ENCODE measurements around the gene SAMD7. TPM values are rescaled to one million over a fixed set of nuclear protein-coding genes. Genes with fewer than 3 reads are reported as not detected.

SAMD7 gene
- total and polyA plus RNA-seq, 2 of the 13 experiments (the other 11 are each of a cell fraction or from before 2014, with no cell fraction given): not detected

DNA sequence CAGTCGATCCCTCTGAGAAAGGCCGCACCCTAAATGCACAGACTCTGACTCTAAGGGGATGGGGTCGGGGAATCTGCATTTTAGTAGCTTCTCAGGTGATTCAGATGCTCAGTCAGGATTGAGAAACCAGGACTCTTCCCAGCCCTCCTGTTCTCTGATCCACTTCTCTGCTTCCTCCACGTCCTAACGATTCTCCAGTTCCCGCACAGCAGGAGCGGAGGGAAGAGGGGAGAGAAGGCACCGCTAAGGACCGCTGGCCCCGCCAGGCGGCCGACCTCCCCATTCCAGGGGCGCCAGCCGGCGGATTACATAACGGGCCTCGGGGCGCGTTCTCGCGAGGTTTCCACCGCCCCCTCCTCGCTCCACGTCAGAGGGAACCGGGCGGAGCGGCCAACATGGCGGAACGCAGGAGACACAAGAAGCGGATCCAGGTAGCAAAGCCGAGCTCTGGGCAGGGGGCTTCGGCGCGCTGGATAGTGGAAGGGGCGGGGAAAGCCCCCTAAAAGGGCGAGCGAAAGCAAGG is 55.1 kb downstream of the SAMD7 start, which contains the start of gene SEC62:
Gene SEC62, plus strand, starts transcription at position 380 of the 523 bp plus-strand sequence. Its CDS starts 16 bp downstream, at position 396.
- ChIA-PET POLR2A (interaction anchor here (1.2 to 2.0 kb wide), 4 partner anchors 11 to 202 kb away, joined by 4 to 16 read pairs (median 6); partner anchors contain the start of gene TERC), CTCF (ENCODE audit: low intra/inter-chr PET ratio, low total read pairs) (no interaction called here)
- Histone ChIP-seq H3K4me2 (ENCODE audit: low read depth, low read length) (peak within 1 kb of the TSS; percentile 99), H4K20me1 (ENCODE audit: insufficient read depth, low read length) (peaks cover 30% of the 10 kb centered on the region; the same call in 1 of the 2 replicates), H3K4me1 (ENCODE audit: insufficient read depth, low read length) (peaks cover 40% of the 10 kb centered on the region), H3K36me3 (replicated peaks in 1 of 2; ENCODE audit: control insufficient read depth in 1 of 2, insufficient read depth in 2 of 2, low read length in 2 of 2) (peaks cover 2 to 18% of the 10 kb centered on the region in 2 experiments; a peak in 2 of 5 replicates), H3K9ac (ENCODE audit: insufficient read depth, low read depth, low read length) (peak within 1 kb of the TSS; percentile 94), H3K9me3 (ENCODE audit: low read length) (no peaks in the 10 kb centered on the region), H3K27me3 (ENCODE audit: control insufficient read depth in 1 of 2, insufficient read depth in 2 of 2, low read length in 2 of 2) (peaks cover 0 to 5% of the 10 kb centered on the region in 2 experiments; a peak in 1 of 5 replicates), H3K4me3 (replicated peaks in 1 of 3; ENCODE audit: insufficient read depth in 1 of 3, low read depth in 2 of 3, low read length in 3 of 3) (peak within 1 kb of the TSS; percentile 75 to 99 (median 95)), H3K27ac (ENCODE audit: extremely low read length, insufficient read depth, low read length) (peak within 1 kb of the TSS; percentile 72), H2AFZ (ENCODE audit: low read length) (peak within 1 kb of the TSS; percentile 99), H3K79me2 (ENCODE audit: insufficient read depth, low read length) (peaks cover 48% of the 10 kb centered on the region)
- intact Hi-C loops (cut with micrococcal nuclease; ENCODE audit: unreplicated experiment): loop anchor here (1.0 to 2.0 kb wide), 3 partner anchors 72 to 203 kb away; no protein-coding TSS in a partner anchor
- FAIRE-seq: peak; percentile 36
- ATAC-seq: peak; percentile 95
- in situ Hi-C loops (cut with HindIII; ENCODE audit: extremely low pct_ligation_motif_present, low pct_unique_long_range_greater_than_20kb): no loop called here
- peak; percentile 81 for DNase-seq (ENCODE audit: low spot score)
- WGBS (ENCODE audit: low lambda C conversion rate): 2% methylated on average over 32 of the region's 37 CpGs
- no TSS peak for BruUV-seq (replicated peaks)
- peak; percentile 81; the same call in 1 of the 2 replicates for TF ChIP-seq KDM3A (CRISPR knock-in tag; IDR thresholded peaks at IDR 0.05; ENCODE audit: low read depth)
- TF ChIP-seq, protein P1, sequence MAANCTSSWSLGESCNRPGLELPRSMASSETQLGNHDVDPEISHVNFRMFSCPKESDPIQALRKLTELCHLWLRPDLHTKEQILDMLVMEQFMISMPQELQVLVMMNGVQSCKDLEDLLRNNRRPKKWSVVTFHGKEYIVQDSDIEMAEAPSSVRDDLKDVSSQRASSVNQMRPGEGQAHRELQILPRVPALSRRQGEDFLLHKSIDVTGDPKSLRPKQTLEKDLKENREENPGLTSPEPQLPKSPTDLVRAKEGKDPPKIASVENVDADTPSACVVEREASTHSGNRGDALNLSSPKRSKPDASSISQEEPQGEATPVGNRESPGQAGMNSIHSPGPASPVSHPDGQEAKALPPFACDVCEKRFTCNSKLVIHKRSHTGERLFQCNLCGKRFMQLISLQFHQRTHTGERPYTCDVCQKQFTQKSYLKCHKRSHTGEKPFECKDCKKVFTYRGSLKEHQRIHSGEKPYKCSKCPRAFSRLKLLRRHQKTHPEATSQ (CRISPR knock-in tag; IDR thresholded peaks at IDR 0.05; ENCODE audit: borderline replicate concordance): peak; percentile 96
- TF ChIP-seq ELF1 (CRISPR knock-in tag; IDR thresholded peaks at IDR 0.05): peak; percentile 62; the same call in 1 of the 2 replicates
- TF ChIP-seq ATRX (CRISPR knock-in tag; IDR thresholded peaks at IDR 0.05; ENCODE audit: borderline replicate concordance): no peak
- peak; percentile 72 to 85 for TF ChIP-seq POLR2A (IDR thresholded peaks at IDR 0.05; ENCODE audit: insufficient read depth in 1 of 2, low read depth in 2 of 2, low read length in 2 of 2)
- peak; percentile 71 for TF ChIP-seq MED8 (CRISPR knock-in tag; IDR thresholded peaks at IDR 0.05; ENCODE audit: insufficient replicate concordance)
- TF ChIP-seq ZFP36L1 (CRISPR knock-in tag; IDR thresholded peaks at IDR 0.05): peak; percentile 51; the same call in 1 of the 2 replicates
- no peak for TF ChIP-seq TRIM24 (CRISPR knock-in tag; IDR thresholded peaks at IDR 0.05)
- TF ChIP-seq ZNF253 (CRISPR knock-in tag; IDR thresholded peaks at IDR 0.05; ENCODE audit: borderline replicate concordance): 0 out of 2 replicates have a peak, but pooled peaks have one; percentile 25
- TF ChIP-seq, protein P2, sequence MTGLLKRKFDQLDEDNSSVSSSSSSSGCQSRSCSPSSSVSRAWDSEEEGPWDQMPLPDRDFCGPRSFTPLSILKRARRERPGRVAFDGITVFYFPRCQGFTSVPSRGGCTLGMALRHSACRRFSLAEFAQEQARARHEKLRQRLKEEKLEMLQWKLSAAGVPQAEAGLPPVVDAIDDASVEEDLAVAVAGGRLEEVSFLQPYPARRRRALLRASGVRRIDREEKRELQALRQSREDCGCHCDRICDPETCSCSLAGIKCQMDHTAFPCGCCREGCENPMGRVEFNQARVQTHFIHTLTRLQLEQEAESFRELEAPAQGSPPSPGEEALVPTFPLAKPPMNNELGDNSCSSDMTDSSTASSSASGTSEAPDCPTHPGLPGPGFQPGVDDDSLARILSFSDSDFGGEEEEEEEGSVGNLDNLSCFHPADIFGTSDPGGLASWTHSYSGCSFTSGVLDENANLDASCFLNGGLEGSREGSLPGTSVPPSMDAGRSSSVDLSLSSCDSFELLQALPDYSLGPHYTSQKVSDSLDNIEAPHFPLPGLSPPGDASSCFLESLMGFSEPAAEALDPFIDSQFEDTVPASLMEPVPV (CRISPR knock-in tag; IDR thresholded peaks at IDR 0.05): peak; percentile 93
- no peak for TF ChIP-seq ZNF782 (CRISPR knock-in tag; IDR thresholded peaks at IDR 0.05; ENCODE audit: borderline replicate concordance)
- TF ChIP-seq ZKSCAN1 (IDR thresholded peaks at IDR 0.05; ENCODE audit: low read length): no peak
- no peak for TF ChIP-seq ZNF431 (CRISPR knock-in tag; IDR thresholded peaks at IDR 0.05; ENCODE audit: borderline replicate concordance, low read depth)
- no peak for TF ChIP-seq CC2D1A (CRISPR knock-in tag; IDR thresholded peaks at IDR 0.05)
- TF ChIP-seq, protein P3, sequence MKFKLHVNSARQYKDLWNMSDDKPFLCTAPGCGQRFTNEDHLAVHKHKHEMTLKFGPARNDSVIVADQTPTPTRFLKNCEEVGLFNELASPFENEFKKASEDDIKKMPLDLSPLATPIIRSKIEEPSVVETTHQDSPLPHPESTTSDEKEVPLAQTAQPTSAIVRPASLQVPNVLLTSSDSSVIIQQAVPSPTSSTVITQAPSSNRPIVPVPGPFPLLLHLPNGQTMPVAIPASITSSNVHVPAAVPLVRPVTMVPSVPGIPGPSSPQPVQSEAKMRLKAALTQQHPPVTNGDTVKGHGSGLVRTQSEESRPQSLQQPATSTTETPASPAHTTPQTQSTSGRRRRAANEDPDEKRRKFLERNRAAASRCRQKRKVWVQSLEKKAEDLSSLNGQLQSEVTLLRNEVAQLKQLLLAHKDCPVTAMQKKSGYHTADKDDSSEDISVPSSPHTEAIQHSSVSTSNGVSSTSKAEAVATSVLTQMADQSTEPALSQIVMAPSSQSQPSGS (CRISPR knock-in tag; IDR thresholded peaks at IDR 0.05): peak; percentile 89
- no peak for TF ChIP-seq SNRNP70 (IDR thresholded peaks at IDR 0.05; ENCODE audit: low read depth, low read length)
- TF ChIP-seq ZNF788 (CRISPR knock-in tag; IDR thresholded peaks at IDR 0.05; ENCODE audit: borderline replicate concordance): peak; percentile 79; the same call in 1 of the 2 replicates
- TF ChIP-seq ZNF737 (CRISPR knock-in tag; IDR thresholded peaks at IDR 0.05; ENCODE audit: borderline replicate concordance): no peak
- no peak for TF ChIP-seq EED (CRISPR knock-in tag; IDR thresholded peaks at IDR 0.05)
- peak; percentile 83 for TF ChIP-seq HDAC1 (CRISPR knock-in tag; IDR thresholded peaks at IDR 0.05)
- TF ChIP-seq CCDC6 (CRISPR knock-in tag; IDR thresholded peaks at IDR 0.05): peak; percentile 90
